PFSK-1 (cell line): Measurements from ENCODE around the gene CENPP.

ENCODE experiments used
- POLR2AphosphoS5 ChIP-seq: IDR thresholded peaks from 2 replicates; pipeline ENCODE4 v1.6.1; 2012; ENCODE audit warnings: low read depth, mild to moderate bottlenecking, control low read depth, low read length, moderate library complexity
- REST ChIP-seq, 2 experiments: IDR thresholded peaks; 2 replicates each; pipeline versions ENCODE4 v1.6.1 to v1.8.0; 2011 to 2012; ENCODE audit warnings: low read depth in 2 of 2, low read length in 2 of 2, control low read depth in 1 of 2, inconsistent platforms in 1 of 2, mild to moderate bottlenecking in 1 of 2, moderate library complexity in 1 of 2; ENCODE audit not compliant: insufficient read depth in 1 of 2
- SIN3A ChIP-seq: IDR thresholded peaks from 2 replicates; pipeline ENCODE4 v1.6.1; 2012; ENCODE audit warnings: mild to moderate bottlenecking, low read length, moderate library complexity, borderline replicate concordance; ENCODE audit not compliant: insufficient read depth
- TAF1 ChIP-seq: IDR thresholded peaks from 2 replicates; pipeline ENCODE4 v1.6.1; 2012; ENCODE audit warnings: low read length, control low read depth, borderline replicate concordance; ENCODE audit not compliant: insufficient read depth

- TF ChIP-seq POLR2AphosphoS5 (no peak), SIN3A (no peak), REST (IDR thresholded peaks at IDR 0.05; ENCODE audit: insufficient read depth in 1 of 2, low read depth in 2 of 2, low read length in 2 of 2) (no peak), TAF1 (no peak)
Observed at GRCh38 chr9:92607088-92607487, 281.3 kb downstream of the CENPP start.
